Bronchus fibroblast of lung (primary cell): ENCODE data around the gene EOMES. TPM values are rescaled to one million over a fixed set of nuclear protein-coding genes. Genes with fewer than 3 reads are reported as not detected.

Experiments
- total RNA-seq: library from RNA; depleted of rRNA; stranded (reverse); fragments of >200 nt; gene quantifications from 2 replicates; pipeline ENCODE4 v1.2.3, GENCODE V29; 2015

EOMES gene
- total RNA-seq: not detected in 2 replicates

DNA sequence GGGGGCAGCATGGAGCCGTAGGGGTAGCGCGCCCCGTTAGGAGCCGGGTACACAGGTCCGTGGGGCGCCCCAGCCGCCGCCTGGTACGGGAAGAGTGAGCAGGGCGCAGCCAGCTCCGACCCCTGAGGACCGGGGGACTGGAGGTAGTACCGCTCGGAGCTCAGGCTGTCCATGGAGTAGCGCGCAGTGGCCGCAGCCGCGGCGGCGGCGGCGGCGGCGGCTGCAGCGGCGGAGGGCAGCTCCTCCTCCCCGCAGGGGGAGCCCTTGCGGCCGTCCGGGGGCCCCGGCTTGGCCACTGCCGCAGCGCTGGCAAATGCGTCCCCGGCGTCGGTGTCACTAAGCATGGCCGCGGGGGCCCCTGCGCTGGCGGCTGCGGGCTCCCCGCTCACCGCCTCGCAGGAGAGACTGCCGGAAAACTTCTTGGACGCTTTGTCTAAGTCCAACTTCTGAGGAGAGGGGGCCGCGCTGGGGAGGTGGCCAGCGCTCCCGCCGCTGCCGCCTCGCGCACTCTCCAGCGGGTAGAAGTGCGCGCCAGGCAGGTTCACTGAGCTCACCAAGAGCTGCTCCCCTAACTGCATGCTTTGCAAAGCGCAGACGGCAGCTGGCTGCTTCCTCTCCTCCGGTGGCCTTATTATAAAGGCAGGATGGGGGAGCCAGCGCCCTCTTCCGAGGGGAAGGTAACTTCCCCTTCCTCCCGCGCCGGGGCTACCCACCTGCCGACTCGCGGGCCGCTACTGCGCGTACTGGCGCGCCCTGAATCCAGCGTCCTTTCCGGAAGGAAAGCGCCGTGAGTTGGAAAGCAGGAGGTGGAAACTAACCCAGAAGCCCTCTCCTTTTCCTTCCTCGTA lies at the start of gene EOMES:
EOMES (minus strand) TSS at position 607 of the 848 bp plus-strand sequence; CDS start at position 578, 29 bp downstream.

Other genes starting within 250 kb of the EOMES start
- gene SLC4A7, start 237.9 kb downstream of the EOMES start, total RNA-seq: 15.9 and 16.8 TPM in 2 replicates